K562 (cell line): ENCODE results near the gene STIL. TPM values are rescaled to one million over a fixed set of nuclear protein-coding genes. Genes with fewer than 3 reads are reported as not detected.

Experiments
- BHLHE40 ChIP-seq: IDR thresholded peaks from 2 replicates; pipeline ENCODE4 v1.6.1; 2011; ENCODE audit warnings: low read length, improper control_type of control experiment
- C11orf30 ChIP-seq: fragments of 450-650 bp; IDR thresholded peaks from 2 replicates; pipeline ENCODE4 v1.6.1; 2016; ENCODE audit warnings: low read depth, mild to moderate bottlenecking
- ETV1 ChIP-seq: fragments of 450-650 bp; conservative IDR thresholded peaks from 2 replicates; pipeline ENCODE4 v1.6.1; 2016; ENCODE audit warnings: missing genetic modification characterization, control low read depth, low read depth, missing compliant biosample characterization
- HDGF ChIP-seq: fragments of 450-650 bp; IDR thresholded peaks from 2 replicates; pipeline ENCODE4 v1.6.1; 2016
- KDM5B ChIP-seq: fragments of 200-600 bp; sonication (generic); IDR thresholded peaks from 2 replicates; pipeline ENCODE4 v1.6.1; 2012; ENCODE audit warnings: low read depth, mild to moderate bottlenecking, moderate library complexity, low read length, control low read depth, inconsistent platforms; ENCODE audit not compliant: insufficient replicate concordance
- MECOM ChIP-seq: fragments of 250-450 bp; sonication (Bioruptor Pico); IDR thresholded peaks from 2 replicates; pipeline ENCODE4 v1.8.0; 2022; ENCODE audit warnings: inconsistent platforms
- NRF1 ChIP-seq, 2 experiments: fragments of 450-650 bp; IDR thresholded peaks in 1 of 2; conservative IDR thresholded peaks in 1 of 2; 2 replicates each; pipeline ENCODE4 v1.6.1; 2014; ENCODE audit warnings: mild to moderate bottlenecking in 2 of 2
- POLR2B ChIP-seq: fragments of 450-650 bp; IDR thresholded peaks from 2 replicates; pipeline ENCODE4 v1.6.1; 2018; ENCODE audit warnings: low read depth; ENCODE audit not compliant: partially characterized antibody
- POLR3G ChIP-seq: IDR thresholded peaks from 2 replicates; pipeline ENCODE4 v1.6.1; 2011; ENCODE audit not compliant: insufficient read length, insufficient replicate concordance; ENCODE audit errors: extremely low read depth
- RBM15 ChIP-seq: fragments of 200-400 bp; formaldehyde crosslinking; IDR thresholded peaks from 2 replicates; pipeline ENCODE4 v1.6.1; 2018; ENCODE audit warnings: mild to moderate bottlenecking, low read length, moderate library complexity; ENCODE audit not compliant: insufficient read depth
- RBM25 ChIP-seq: fragments of 200-400 bp; formaldehyde crosslinking; IDR thresholded peaks from 2 replicates; pipeline ENCODE4 v1.6.1; 2018; ENCODE audit warnings: low read length, low read depth, moderate library complexity; ENCODE audit not compliant: severe bottlenecking
- RHOXF2B ChIP-seq: fragments of 250-450 bp; sonication (Bioruptor Pico); conservative IDR thresholded peaks from 2 replicates; pipeline ENCODE4 v1.5.1; 2021
- SMC3 ChIP-seq: conservative IDR thresholded peaks from 2 replicates; pipeline ENCODE4 v1.6.1; 2011; ENCODE audit warnings: low read depth, low read length, improper control_type of control experiment; ENCODE audit not compliant: insufficient read depth
- SPI1 ChIP-seq: IDR thresholded peaks from 2 replicates; pipeline ENCODE4 v1.6.1; 2011; ENCODE audit warnings: low read depth, low read length, control low read depth, borderline replicate concordance
- SRSF9 ChIP-seq: fragments of 200-400 bp; formaldehyde crosslinking; IDR thresholded peaks from 2 replicates; pipeline ENCODE4 v1.6.1; 2017; ENCODE audit warnings: low read depth, low read length, borderline replicate concordance
- TFAM ChIP-seq: fragments of 250-450 bp; sonication (Bioruptor Pico); conservative IDR thresholded peaks from 2 replicates; pipeline ENCODE4 v1.5.0; 2021; ENCODE audit warnings: mild to moderate bottlenecking, moderate library complexity
- ZBTB7A ChIP-seq: IDR thresholded peaks from 2 replicates; pipeline ENCODE4 v1.6.1; 2011; ENCODE audit warnings: low read depth, mild to moderate bottlenecking, low read length, moderate library complexity, borderline replicate concordance; ENCODE audit not compliant: control insufficient read depth
- ZKSCAN8 ChIP-seq: fragments of 200-800 bp; sonication (Bioruptor generic); IDR thresholded peaks from 2 replicates; pipeline ENCODE4 v1.6.1; 2016; ENCODE audit warnings: missing genetic modification characterization, missing compliant biosample characterization
- ZSCAN32 ChIP-seq: fragments of 450-650 bp; formaldehyde crosslinking; IDR thresholded peaks from 2 replicates; pipeline ENCODE4 v1.4.0; 2020; ENCODE audit warnings: mild to moderate bottlenecking, moderate library complexity
- polyA plus RNA-seq, 8 experiments: library from polyadenylated mRNA; depleted of rRNA in 4 of 8; stranded (reverse) in 5 of 8; unstranded in 3 of 8; fragments of >200 nt; fragmentation: Nextera tagmentation in 2 of 8; fragmentation: Illumina TruSeq in 1 of 8; extraction: Ambion mirVana in 2 of 8; extraction: Trizol in 1 of 8; gene quantifications; 2 replicates each; pipeline versions ENCODE4 v1.2.1 to v1.2.3, GENCODE V29; 2011 to 2014; ENCODE audit warnings: inconsistent platforms in 1 of 8, missing spikeins in 1 of 8
- total RNA-seq, 7 experiments: library from RNA; depleted of rRNA in 6 of 7; stranded (reverse); fragments of >200 nt in 6 of 7; fragmentation: Illumina TruSeq in 2 of 7; extraction: Trizol in 2 of 7; gene quantifications; 2 replicates each; pipeline versions ENCODE4 v1.2.1 to v1.2.3, GENCODE V29; 2011 to 2021; ENCODE audit warnings: low replicate concordance in 1 of 7
- TF ChIP-seq, protein P1 (sequence below), 2 experiments: IDR thresholded peaks in 1 of 2; conservative IDR thresholded peaks in 1 of 2; 2 replicates each; pipeline ENCODE4 v1.6.1; 2016; ENCODE audit warnings: low read depth in 2 of 2, mild to moderate bottlenecking in 1 of 2, missing compliant biosample characterization in 1 of 2, missing genetic modification characterization in 1 of 2, moderate library complexity in 1 of 2
- TF ChIP-seq, protein P2 (sequence below): fragments of 150-350 bp; conservative IDR thresholded peaks from 2 replicates; pipeline ENCODE4 v1.6.1; 2014; ENCODE audit warnings: low read length
- TF ChIP-seq, protein P3 (sequence below): sonication (generic); formaldehyde crosslinking; IDR thresholded peaks from 2 replicates; pipeline ENCODE4 v1.8.1; 2023; ENCODE audit warnings: mild to moderate bottlenecking, missing genetic modification reagents

The STIL gene
- total and polyA plus RNA-seq, 9 of the 15 experiments (the other 6 are each of a cell fraction or from before 2014, with no cell fraction given): 10.5 to 77.4 (median 39.6) TPM

DNA sequence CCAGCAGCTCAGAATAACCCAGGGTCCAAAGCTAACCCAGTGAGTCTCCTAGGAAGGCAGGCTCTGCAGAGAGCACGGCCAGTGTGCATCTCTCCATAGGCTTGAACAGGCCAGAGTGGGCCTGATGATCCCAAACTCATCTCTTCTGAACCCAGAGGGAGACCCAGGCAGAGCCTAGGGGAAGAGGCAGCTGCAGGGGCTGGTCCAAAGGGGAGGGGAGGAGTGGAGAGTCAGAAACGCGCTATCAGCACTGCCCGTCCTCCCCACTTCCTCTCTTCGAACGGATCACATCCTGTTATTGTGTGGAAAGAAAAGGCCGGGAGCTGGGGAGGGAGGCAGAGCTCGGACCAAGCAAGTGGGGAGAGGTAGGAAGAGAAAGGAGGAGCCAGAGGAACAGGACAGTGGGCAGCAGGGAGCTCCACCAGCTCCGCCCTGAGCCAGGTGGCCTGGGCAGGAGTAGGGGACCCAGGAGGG, 102.1 kb downstream of the STIL start (continued):
- TF ChIP-seq, protein P1, sequence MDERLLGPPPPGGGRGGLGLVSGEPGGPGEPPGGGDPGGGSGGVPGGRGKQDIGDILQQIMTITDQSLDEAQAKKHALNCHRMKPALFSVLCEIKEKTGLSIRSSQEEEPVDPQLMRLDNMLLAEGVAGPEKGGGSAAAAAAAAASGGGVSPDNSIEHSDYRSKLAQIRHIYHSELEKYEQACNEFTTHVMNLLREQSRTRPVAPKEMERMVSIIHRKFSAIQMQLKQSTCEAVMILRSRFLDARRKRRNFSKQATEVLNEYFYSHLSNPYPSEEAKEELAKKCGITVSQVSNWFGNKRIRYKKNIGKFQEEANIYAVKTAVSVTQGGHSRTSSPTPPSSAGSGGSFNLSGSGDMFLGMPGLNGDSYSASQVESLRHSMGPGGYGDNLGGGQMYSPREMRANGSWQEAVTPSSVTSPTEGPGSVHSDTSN (CRISPR knock-in tag; IDR thresholded peaks at IDR 0.05; ENCODE audit: low read depth): no peak
- TF ChIP-seq, protein P1 (tag; conservative IDR thresholded peaks at IDR 0.05; ENCODE audit: low read depth): no peak
- TF ChIP-seq SPI1: peak; percentile 98
- 0 out of 4 replicates have a peak, but pooled peaks of 1 of the 2 experiments have one; percentile 24 for TF ChIP-seq NRF1 (conservative IDR thresholded peaks at IDR 0.05 in 1 of 2, IDR thresholded peaks at IDR 0.05 in 1 of 2)
- TF ChIP-seq RHOXF2B (CRISPR knock-in tag): no peak
- peak; percentile 24 for TF ChIP-seq POLR2B
- TF ChIP-seq ZBTB7A: peak; percentile 63; the same call in 1 of the 2 replicates
- no peak for TF ChIP-seq ZKSCAN8
- TF ChIP-seq C11orf30: peak; percentile 36; the same call in 1 of the 2 replicates
- peak; percentile 26; the same call in 1 of the 2 replicates for TF ChIP-seq BHLHE40
- TF ChIP-seq SMC3: no peak
- no peak for TF ChIP-seq KDM5B
- peak; percentile 91 for TF ChIP-seq ETV1 (tag)
- TF ChIP-seq, protein P2, sequence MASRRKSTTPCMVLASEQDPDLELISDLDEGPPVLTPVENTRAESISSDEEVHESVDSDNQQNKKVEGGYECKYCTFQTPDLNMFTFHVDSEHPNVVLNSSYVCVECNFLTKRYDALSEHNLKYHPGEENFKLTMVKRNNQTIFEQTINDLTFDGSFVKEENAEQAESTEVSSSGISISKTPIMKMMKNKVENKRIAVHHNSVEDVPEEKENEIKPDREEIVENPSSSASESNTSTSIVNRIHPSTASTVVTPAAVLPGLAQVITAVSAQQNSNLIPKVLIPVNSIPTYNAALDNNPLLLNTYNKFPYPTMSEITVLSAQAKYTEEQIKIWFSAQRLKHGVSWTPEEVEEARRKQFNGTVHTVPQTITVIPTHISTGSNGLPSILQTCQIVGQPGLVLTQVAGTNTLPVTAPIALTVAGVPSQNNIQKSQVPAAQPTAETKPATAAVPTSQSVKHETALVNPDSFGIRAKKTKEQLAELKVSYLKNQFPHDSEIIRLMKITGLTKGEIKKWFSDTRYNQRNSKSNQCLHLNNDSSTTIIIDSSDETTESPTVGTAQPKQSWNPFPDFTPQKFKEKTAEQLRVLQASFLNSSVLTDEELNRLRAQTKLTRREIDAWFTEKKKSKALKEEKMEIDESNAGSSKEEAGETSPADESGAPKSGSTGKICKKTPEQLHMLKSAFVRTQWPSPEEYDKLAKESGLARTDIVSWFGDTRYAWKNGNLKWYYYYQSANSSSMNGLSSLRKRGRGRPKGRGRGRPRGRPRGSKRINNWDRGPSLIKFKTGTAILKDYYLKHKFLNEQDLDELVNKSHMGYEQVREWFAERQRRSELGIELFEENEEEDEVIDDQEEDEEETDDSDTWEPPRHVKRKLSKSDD: no peak
- TF ChIP-seq SRSF9: no peak
- TF ChIP-seq HDGF: peak; percentile 85; the same call in 1 of the 2 replicates
- no peak for TF ChIP-seq POLR3G
- TF ChIP-seq MECOM (CRISPR knock-in tag): no peak
- no peak for TF ChIP-seq ZSCAN32
- no peak for TF ChIP-seq RBM25
- no peak for TF ChIP-seq RBM15
- TF ChIP-seq, protein P3, sequence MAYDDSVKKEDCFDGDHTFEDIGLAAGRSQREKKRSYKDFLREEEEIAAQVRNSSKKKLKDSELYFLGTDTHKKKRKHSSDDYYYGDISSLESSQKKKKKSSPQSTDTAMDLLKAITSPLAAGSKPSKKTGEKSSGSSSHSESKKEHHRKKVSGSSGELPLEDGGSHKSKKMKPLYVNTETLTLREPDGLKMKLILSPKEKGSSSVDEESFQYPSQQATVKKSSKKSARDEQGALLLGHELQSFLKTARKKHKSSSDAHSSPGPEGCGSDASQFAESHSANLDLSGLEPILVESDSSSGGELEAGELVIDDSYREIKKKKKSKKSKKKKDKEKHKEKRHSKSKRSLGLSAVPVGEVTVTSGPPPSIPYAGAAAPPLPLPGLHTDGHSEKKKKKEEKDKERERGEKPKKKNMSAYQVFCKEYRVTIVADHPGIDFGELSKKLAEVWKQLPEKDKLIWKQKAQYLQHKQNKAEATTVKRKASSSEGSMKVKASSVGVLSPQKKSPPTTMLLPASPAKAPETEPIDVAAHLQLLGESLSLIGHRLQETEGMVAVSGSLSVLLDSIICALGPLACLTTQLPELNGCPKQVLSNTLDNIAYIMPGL (CRISPR knock-in tag): no peak
- TF ChIP-seq TFAM (CRISPR knock-in tag): no peak
